Measurements from ENCODE around the gene CACNA2D2.

The CACNA2D2 gene

DNA sequence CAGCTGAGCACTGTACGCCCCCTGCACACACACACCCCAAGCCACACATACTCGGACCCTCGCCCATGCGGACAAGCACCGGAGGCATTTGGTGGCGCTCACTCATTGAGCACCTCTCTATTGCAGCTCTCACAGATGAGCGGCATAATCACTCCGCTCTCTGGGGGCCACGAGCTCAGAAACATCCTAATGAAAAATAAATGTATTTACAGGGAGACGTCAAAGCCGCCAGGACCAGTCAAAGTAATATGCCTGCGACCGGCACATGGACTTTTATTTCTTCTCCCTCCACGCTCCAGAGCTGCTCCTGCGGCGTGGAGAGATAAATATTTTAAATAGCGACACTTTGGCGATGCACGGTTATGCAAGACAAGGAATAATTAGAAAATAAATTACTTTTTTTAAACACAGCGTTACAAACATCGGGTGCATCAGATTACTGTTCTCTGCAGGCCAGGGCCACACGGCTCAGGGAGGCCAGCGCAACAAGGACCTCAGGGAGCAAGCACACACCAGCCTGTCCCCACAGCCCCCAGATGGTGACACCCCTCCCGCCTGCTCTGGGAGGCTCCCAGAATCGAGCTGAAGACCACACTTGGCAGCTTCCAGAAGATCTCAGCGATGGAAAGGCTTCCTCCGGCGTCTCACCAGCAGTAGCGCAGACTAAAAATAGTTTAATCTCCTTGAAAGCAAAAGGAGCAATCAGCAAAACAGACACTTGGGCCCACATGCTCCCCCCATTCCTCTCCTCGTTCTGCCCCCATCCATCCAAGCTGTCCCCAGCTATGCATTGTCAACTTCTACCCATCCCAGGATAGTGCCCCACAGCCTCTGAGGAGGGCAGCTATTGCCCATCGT lies 48.0 kb downstream of the CACNA2D2 start:
- DNase-seq = no peak

DNA sequence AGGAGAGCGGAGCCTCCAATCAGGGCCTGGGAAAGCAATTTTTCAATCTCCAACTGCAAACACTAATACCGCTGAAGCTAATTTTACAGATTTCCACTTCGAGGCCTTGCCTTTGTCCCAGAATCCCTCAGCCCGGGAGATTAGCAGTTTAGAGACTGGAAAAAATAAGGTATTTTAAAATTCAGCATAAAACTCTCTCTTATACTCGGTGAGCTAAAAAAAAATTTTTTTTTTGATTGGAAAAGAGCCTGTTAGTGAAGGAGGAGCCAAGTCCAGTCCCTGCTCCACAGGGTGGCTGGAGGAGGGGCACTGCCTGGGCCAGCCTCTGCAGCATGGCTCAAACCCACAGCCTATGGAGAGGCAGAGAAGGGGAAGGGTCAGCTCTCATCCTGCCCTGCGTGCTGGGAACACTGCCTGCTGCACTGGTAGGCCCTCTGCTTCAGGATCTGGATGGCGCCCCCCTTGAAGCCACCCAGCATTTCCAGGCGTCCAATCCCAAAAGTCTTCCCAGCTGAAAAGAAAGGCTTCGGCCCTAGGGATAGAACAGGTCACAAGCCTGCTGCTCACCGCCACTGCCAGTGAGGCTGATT lies 48.9 kb downstream of the CACNA2D2 start:
- DNase-seq = no peak

DNA sequence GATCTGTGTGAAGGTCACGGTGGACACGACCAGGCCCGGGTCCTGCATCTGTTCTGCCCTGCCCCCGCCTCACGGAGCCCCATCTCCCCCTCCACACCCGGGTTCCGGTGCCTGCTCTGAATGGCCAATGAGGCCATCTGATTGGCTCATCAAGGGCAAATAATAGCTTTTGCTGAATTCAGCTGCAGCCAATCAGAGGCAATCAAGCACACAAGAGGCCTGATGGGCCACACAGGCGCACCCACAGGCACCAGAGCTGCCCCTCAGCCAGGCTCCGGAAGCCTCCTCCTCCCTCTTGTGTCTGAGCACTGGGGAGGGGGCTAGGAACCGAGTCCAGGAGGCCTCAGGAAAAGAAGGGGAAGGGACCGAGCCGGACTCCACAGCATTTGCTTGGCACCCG lies 49.5 kb downstream of the CACNA2D2 start:
- no peak for DNase-seq

DNA sequence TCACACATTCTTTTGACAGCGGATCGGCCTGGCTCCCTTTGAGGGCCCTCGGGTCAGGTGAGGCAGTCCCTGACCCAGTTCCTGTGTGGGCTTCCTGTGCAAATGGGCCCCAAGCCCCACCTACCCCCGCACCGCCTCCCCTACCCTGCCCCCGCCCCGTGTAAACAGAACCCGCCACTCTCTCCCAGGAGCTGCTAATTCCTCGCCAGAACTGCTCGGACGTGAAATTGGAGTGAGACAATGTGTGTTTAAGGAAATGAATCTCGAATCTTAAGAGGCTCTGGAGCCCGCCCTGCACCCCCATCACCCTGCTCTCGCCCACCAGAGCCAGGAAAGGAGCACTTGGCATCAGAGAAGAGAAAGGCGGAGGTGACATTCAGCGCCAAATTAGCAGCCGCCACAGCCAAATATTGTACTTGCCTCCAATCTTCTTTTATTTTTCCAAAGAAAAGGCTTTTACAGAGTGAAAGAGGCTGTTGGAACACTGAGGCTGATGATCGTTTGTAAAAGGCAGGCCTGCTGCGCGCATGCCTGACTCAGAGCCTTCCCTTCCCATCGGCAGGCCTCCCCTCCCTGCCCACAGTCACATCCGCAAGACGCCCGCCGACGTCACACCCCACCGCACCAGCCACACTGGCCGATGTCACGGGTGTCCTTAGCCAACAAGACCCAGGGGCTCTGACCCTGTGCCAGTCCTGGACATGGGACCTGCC lies 53.1 kb downstream of the CACNA2D2 start:
- DNase-seq = no peak

DNA sequence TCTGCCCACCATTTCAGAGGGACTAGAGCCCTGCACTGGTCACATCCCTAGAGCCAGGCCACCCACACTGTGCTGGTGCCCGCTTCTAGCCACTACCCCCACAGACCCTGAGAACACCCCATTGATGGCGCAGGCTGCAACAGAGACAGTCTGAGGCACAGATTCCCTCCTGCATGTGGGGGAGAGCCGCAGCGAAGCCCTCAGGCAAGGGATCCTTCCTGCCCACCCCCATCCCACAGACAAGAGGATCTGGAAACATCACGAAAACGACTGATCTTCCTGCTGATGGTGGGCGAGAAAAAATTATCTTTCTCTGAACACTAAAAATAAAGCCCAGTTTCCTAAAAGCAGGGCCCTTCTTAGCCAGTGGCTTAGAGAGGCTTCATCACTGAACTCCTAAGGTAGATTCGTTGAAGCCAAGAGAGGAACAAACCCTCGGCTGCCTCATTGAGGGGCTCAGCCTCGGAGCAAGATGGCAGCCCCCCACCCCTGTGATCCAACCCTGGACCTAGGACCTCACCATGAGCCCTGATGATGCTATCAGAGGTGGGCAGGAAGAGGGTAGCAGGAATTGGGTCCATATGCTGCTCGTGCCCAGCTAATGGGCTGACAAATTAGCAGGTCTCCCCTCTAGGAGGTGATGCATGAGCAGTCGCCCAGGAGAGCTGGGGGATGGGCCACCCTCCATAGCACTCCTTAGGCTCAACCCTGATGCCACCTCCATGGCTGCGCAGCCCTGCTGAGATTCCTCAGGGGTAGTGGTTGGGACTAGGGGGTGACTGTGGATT lies 54.5 kb downstream of the CACNA2D2 start:
- no peak for DNase-seq

DNA sequence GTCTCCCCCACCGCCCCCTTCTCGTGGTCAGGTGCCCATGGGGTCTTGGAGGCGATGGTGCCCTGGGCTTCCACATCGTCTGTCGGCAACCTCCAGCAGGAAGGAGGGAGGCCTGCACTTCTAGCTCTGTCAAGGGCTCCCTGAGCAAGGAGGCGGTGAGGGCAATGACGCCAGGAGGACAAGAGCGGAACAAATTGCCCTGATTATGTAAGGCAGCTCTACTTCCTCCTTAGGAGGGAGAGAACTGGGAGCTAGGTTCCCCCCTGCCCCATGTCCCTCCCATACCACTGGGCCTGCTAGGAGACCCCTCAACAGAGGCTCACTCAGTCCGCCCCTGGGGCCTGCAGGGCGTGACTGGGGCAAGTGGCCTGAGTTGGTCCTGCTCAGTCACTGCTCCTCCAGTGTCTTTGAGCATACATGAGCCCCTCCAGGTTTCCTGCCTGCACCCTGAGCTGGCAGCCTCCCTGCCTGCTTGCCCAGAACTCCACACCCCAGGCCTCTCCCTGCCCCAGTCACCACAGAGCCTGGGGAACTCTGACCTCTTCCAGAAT lies 56.1 kb downstream of the CACNA2D2 start:
- DNase-seq = no peak

DNA sequence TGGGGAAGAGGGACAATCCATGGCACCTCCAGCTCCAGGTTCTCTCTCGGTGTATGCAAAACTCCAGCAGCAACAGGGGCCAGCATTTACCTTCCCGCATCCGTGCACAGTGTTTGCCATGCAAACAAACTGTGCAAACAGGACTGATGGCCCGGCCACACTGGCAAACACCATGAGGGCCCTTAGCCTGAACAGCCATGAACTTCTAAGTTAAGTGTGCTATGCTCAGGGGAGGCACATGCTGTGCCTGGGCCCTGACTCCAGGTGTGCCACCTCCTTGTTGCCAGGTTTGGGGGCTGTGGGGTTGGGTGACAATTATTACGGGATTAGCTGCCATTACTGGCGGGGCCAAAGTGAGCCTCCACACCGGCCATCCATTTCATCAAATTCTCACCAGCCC lies 57.5 kb downstream of the CACNA2D2 start:
- no peak for DNase-seq

DNA sequence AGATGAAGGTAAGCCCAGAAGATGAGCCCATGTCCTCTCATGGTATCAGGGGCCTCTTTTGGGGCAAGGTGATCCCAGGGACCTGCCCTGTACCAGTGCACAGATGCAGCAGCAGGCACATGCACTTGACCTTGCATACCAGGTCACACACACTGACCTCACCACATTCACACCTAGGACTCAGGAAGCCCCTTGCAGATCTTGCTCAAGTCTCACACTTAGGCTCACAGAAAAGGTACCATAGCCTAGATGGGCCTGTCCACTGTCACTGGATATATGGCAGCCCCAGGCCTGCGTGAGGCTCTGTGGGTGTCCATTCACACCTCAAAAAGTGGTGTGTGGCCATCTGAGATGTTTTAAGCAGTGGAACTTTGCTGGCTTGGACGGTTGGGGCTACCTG lies 58.7 kb downstream of the CACNA2D2 start:
- DNase-seq = no peak

DNA sequence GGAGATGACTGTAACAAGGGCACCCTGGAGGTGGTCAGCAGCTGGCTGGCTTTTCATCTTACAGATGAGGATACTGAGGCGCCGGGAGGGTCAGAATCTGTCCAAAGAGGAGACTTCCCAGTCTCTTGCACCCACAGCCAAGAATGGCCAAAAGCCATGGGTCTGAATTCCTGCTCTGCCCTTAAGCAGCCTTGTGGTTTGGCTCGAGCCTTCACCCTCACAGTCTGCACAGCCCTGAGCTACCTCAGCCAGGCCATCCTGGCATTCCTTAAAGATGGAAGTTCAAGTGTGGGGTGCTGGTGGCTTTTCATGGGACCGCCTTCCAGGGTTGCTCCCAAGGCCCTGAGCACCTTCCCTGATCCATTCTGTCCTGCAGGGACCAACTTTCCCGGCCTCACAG lies 59.2 kb downstream of the CACNA2D2 start:
- DNase-seq = no peak

DNA sequence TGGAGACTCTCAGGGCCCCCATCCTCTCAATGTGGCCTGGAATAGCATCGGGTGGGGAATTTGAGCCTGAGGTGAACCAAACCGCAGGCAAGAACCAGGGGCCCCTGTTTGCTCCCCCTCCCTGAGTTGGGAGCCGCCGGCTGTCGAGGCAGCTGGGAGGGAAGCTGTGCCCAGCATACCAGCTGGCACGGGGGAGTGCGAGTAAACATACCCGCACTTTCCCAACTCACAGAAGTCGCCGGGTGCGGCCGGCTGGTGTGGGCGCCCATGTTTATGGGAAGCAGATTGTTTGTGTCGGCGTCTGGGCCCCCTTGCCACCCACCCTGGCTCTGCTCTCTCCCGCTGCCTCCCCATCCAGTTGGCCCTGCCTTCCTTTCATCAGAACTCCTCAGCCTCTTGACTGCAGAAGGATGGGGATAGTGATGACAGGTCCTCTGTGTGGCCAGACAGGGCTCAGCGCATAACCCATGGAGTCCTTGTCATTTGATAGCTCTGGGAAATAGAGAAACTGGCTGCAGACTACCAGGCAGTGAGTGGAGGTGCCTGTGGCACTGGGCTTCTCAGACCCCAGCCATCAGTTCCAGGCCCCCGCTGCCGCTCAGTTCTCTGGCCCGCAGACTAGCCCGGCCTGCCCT lies 60.4 kb downstream of the CACNA2D2 start:
- no peak for DNase-seq

DNA sequence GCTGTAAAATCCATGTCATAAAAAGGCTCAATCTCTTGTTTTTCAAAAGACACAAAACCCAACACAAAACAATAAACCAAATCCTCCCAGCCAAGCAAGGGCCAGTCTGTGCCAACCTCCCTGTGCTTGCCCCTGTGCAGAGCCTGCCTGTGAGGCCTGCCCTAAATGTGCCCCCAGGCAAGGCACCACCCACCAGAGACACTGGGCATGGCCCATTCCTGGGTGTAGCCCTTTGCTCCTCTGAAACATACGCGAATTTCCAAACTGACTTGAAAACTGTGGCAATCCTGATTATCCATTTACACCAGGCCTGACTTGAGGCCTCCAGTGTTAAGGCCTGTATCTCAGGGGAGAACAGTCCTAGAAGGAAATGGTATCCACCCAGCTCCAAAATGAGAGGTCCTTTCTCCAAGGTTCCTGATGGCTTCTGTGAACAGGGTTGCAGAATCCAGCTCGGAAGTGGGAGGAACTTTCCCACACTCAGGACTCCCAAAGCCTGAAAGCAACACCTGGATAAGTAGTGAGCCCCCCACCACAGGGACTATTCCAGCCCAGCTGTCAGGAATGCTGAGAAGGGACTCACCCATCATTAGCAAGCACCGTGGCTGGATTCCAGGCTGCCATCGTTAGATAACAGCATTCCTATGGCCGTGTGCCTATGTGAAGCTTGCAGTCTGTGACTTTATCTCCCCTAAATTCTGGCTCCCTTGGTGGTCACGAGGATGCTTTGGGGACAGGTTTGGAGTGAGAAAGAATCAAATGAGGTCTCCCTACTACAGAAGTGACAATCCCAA lies 61.8 kb downstream of the CACNA2D2 start:
- no peak for DNase-seq

DNA sequence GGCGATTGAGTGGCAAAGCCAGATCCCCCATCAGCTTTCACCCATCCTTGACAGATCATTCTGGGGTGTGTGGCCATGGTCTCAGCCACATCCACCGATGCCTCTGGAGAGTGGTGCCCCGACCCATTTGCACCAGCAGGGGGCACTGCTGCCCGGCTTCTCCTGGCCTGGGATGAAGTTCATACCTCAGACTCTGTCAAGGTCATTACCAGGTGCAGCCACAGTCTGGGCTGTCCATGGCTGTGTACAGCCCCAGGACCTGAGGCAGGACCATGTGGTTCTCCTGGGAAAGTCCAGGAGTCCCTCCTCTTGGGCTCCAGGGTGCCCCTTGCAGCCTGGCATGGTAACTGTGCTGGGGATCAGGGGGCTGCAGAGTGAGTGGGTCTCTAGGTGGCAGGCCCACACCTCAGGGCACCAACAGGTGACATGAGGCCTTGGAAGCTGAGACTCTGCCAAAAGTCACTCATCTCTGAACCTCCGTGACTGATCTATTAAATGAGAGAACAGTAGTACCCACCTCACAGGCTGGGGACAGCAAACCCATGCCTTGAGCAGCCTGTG lies 67.2 kb downstream of the CACNA2D2 start:
- no peak for DNase-seq

DNA sequence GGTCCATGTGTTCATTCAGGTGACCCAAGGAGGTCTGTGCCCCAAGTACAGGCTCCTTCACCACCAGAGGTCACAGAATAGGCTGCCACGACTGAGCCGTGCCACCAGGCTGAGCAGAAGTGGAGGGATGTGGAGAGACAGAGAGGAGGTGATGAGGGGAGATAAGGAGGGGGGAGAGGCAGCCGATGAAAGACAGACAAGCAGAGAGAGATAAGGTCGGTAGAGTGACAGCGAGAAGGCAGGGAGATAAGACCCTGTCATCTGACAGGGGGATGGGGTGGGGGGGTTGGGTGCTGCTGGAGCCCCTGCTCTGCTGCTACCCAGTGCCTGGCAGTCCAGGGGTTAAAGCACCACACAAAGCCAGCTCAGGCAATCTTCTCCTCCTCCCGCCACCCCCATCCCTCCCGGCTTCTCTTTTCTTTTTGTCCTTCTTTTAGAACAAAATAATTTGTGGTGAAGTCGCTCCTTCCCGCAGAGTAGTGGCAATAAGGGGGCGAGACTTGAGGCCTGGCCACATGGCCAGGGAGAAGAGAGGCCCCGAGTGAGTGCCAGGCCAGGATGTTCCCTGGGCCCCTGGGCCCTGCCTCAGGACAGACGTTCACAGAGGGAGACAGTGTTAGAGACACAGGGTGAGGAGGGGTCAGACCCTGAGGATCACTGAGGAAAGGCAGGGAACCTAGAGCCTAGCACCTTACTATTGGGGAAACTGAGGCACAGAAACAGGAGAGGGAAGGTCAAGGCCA lies 67.9 kb downstream of the CACNA2D2 start:
- no peak for DNase-seq

DNA sequence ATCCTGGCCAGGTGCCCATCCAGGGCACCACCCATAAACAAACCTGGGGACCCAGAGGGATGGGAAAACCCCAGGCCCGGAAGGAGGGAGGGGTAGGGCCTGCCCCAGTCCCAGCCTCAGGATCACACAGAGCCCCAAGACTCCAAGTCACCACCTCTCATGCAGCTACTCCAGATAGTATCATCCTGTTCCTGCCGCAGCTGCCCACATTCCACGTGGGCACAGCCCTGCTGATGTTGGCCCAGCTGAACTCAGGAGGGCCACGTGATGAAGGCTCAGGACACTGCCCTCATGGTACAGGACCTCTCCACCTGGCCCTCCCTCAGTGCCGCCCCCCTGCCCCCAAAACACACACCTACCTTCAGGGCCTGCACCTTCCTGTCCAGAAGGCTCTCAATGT lies 69.5 kb downstream of the CACNA2D2 start:
- no peak for DNase-seq

DNA sequence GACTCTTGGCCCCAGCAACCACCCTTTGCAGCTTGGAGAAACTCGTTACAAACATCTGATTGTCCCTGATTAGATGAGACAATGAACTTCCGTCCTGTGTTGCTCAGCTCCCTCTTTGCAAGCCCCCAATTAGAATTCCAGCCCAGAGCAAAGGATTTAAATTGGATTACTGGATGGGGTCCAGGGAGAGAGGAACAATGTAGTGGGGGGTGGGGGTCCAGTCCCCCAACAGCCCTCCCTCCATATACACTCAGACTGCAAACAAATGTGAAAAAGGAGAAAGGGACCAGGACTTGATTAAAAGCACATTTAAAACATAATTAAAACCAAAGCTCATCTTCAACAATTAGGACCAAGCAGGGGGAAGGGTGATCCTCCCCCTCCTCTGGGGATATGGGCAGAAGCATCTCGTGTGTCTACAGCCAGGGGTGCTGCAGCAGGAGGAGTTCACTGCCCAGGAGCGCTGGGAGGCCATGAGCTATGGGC lies 72.4 kb downstream of the CACNA2D2 start:
- DNase-seq = no peak

DNA sequence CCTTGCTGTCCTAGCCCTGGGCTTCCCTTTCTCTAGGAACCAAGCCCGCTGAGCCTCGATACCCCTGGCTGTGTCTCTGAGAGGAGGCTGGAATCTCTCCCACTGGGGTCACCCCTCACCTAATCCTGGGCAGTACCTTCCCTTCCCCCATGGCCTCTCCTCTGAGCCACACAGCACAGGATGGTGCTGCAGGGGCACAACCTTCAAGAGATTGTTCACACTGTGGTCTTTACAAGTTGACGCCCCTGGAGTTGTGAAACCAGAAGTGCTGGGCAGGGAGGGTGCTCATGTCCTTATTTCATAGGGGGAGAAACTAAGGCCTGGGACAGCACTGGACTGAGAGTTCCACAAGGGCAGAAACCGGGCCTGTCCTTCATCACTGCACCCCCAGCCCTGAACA lies 73.2 kb downstream of the CACNA2D2 start:
- no peak for DNase-seq

DNA sequence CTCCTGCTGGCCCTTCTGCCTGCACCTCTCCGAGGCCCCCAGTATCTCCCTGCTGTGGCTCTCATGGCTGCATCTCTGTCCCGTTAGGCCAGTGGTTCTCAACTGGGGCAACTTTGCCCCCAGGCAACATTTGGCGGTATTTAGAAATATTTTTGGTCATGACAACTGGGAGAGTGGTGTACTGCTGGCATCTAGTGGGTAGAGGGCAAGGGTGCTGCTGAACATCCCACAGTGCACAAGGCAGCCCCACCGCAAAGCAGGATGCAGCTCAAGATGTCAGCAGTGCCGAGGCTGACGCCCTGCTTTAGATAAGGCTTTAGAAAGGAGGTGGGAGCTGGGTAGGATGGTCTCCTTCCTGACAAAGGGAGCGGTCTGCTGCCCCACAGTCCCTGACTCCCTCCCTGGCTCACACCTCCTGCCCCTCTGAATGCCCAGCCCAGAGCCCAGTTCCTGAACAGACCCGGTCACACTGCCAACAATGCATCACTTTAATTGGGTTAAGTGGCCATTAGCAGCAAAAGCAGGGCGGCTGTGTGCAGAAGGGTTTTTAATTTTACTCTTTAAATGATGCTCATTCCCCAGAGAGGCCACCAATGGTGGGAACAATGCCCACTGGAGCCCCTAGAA lies 75.3 kb downstream of the CACNA2D2 start:
- peak; percentile 4 for DNase-seq

DNA sequence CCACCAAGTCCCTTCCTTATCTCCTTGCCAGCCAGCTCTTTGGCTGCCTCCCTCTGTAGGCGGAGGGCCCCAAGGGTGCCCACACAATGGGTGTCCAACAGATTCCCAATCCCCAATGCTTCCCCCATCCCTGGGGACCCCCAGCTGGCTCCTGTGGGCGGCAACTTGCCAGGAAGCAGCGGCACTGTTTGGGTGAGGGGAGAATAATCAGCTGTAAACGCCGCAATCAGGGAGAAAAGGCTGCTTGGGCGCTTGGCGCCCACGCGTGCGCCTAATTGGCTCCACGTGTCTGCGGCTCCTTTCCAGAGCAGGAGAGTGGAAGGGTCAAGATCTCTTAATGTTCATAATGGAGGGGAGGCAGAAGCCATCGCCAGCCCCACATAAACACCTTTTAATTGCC lies 76.2 kb downstream of the CACNA2D2 start:
- DNase-seq = no peak

DNA sequence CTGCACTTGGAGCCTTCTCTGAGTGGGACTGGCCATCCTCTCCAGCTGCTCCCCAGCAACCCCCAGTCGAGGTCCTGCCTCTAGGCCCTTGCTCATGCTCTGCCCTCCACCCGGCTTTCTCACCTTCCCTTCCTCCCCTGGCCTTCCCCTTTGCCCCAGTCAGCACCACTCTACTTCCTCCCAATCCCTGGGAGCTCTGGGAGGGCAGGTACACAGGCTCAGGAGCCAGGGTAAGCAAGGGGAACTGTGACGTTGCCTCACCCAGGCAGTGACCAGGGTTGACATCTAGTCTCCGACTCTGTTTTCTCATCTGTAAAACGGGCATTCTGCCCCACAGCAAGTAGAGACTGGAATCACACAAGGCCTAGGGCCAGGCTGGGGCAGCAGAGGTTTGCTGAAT lies 77.5 kb downstream of the CACNA2D2 start:
- no peak for DNase-seq

DNA sequence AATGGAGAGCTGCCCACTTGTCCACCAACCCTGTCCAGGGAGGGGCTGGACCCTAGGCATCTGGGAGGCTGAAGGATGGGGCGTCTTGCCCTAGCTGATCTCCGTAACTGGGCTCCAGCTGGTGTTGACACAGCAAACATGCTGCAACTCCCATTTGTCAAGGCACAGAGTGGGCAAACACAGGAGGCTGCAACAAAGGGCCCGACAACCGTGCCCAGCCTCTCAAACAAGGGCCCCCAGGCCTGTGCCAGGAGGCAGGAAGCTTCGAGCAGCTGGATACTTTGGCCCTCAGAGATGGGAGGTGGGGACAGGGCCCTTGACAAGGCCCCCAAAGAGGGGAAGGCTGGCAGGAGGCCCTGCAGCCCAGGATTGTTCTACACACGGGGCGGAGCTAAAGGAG lies 79.9 kb downstream of the CACNA2D2 start:
- no peak for DNase-seq

Data from NCI-H226 (cell line).